HG03064 (cell line): Measurements from ENCODE around the gene RASAL1.

Experiments used
- ATAC-seq: cut with Tn5 transposase; IDR thresholded peaks from one replicate; pipeline ENCODE4 v1.9.1; 2021; ENCODE audit warnings: low read depth; ENCODE audit not compliant: unreplicated experiment

Gene RASAL1, protein sequence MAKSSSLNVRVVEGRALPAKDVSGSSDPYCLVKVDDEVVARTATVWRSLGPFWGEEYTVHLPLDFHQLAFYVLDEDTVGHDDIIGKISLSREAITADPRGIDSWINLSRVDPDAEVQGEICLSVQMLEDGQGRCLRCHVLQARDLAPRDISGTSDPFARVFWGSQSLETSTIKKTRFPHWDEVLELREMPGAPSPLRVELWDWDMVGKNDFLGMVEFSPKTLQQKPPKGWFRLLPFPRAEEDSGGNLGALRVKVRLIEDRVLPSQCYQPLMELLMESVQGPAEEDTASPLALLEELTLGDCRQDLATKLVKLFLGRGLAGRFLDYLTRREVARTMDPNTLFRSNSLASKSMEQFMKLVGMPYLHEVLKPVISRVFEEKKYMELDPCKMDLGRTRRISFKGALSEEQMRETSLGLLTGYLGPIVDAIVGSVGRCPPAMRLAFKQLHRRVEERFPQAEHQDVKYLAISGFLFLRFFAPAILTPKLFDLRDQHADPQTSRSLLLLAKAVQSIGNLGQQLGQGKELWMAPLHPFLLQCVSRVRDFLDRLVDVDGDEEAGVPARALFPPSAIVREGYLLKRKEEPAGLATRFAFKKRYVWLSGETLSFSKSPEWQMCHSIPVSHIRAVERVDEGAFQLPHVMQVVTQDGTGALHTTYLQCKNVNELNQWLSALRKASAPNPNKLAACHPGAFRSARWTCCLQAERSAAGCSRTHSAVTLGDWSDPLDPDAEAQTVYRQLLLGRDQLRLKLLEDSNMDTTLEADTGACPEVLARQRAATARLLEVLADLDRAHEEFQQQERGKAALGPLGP

DNA sequence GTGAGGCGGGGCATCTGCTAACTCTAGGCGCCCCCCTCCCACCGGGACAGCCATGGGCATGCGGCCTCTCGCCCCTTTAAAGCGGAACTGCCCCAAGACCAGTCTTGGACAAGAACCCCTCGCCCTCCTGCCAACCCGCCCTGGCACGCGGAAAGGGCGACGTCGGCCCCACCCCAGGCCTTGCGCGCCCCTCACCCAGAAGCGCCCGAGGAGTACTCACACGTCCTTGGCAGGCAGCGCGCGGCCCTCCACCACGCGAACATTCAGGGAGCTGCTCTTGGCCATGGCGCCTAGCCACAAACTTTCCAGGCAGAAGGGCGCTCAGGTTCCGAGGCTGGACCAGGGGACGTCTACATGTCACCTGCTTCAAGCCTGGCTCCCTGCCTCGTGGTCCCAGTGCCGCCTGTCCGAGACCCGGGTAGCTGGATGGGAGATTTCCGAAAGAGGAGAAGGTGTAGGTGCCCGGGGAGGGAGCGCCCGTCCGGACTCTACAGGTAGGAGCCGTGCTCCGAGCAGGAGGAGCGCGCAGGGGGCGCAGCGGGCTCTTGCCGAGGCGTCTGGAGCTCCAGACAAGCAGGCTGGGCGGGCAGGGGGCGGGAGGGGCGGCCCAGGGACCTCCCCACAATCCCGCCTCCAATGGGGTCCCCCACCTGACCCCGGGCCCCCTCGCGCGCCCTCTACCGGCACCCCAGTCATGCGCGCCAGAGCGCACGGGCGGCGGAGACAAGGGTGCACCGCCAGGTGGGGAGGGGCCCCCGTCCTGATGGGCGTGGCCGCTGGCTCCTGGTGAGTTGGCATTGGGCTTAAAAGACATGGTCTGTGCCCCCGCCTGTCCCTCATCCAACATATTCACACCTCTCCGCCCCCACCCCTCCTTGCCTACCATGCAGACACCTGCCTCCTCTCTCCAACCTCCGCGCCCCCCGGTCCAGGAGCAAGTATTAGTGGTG is at the start of gene RASAL1:
RASAL1 (minus strand) TSS at position 584 of the 950 bp plus-strand sequence; CDS start at position 285, 299 bp downstream.
- ATAC-seq, result no peak

GRCh38 chr12:113184900-113185179 is 49.3 kb upstream of the RASAL1 start:
- peak; percentile 70 for ATAC-seq

DNA sequence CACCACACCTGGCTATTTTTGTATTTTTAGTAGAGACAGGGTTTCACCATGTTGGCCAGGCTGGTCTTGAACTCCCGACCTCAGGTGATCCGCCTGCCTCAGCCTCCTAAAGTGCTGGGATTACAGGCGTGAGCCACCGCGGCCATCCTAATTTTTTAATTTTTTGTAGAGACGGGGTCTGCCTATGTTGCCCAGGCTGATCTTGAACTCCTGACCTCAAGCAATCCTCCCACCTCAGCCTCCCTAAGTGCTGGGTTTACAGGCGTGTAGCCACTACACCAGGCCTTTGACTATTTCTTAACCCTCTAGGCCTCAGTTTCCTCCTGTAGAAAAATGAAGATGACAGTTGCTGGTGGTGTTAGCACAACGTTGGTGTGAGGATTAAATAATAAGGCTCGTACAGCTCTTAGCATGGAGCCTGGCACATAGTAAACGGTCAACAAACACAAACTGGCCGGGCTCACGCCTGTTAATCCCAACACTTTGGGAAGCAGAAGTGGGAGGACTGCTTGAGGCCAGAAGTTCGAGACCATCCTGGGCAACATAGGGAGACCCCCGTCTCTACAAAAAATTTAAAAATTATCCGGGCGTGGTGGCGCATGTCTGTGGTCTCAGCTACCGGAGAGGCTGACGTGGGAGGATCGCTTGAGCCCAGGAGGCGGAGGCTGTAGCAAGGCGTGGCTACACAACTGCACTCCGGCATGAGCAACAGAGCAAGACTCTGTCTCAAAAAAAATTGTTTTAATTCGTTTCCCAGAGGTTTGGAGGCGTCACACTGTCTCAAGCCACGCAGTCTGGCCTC is 48.7 kb upstream of the RASAL1 start:
- peak; percentile 43 for ATAC-seq

DNA sequence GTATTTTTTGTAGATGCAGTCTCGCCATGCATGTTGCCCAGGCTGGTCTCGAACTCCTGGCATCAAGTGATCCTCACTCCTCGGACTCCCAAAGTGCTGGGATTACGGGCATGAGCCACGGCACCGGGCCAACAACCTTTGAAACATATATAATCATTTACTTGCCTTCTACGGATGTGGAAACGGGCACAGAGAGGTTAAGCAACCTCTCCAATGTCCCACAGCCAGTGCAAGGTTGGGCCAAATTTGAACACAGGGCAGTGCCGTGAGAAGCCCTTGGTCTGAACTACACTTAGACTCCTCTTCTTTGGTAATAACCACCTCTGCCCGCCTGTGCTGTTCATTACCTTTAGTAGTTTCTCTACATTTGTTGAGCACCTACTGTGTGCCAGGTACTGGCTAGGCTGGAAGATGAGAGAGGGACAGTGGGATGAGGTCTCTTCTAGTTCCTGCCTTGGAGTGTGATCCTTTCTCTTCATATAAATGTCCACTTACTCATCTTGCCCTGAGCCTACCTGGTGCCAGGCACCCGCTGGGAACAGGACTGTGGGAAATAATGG is 47.5 kb upstream of the RASAL1 start:
- no peak for ATAC-seq

GRCh38 chr12:113181975-113182374 is 46.4 kb upstream of the RASAL1 start:
- ATAC-seq, result no peak

DNA sequence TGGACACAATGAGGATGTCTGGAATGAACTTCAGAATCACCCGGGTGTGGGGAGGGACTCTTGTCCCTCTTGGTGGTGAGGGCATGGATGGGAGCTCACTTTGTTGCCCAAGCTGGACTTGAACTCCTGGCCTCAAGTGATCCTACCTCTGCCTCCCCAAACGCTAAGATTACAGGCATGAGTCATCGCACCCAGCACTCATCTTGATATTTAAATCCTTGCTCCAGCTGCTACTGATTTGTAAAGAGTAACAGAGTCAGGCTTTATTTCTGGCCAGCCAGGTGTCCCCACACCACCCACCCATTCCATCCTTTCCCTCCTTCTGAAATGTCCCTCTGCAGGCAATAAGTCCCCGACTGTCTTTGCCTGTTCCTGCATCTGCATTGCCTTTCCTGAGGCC is 44.8 kb upstream of the RASAL1 start:
- no peak for ATAC-seq

- ATAC-seq, result no peak
Observed at GRCh38 chr12:113179023-113179422, 43.5 kb upstream of the RASAL1 start.

- ATAC-seq, result no peak
Observed at GRCh38 chr12:113174461-113175384, 39.2 kb upstream of the RASAL1 start.

DNA sequence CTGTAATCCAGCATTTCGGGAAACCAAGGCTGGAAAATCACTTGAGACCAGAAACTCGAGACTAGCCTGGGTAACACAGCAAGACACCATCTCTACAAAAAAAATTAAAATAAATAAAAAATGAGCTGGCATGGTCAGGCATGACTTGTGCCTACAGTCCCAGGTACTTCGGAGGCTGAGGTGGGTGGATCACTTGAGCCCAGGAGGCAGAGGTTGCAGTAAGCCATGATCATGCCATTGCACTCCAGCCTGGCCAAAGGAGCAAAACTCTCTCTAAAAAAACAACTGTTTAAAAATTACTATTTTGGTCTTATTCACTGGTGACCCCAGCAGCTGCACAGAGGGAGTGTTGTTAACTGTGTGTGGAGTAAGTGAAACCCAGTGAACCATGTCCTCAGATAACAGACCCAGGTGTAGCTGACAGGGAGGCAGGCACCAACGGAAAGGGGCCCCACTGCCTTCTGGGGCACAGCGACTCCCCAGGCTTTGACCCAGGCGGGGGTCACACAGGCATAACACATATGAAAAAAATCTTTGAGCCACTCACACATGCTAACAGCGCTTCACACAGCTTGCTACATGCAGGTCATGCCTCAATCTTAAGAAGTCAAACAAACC is 37.6 kb upstream of the RASAL1 start:
- no peak for ATAC-seq

- no peak for ATAC-seq
Observed at GRCh38 chr12:113172185-113172584, 36.6 kb upstream of the RASAL1 start.

- no peak for ATAC-seq
Observed at GRCh38 chr12:113171543-113171942, 36.0 kb upstream of the RASAL1 start.

GRCh38 chr12:113170926-113171325 is 35.4 kb upstream of the RASAL1 start:
- ATAC-seq, result no peak

- ATAC-seq, result no peak
Observed at GRCh38 chr12:113170457-113170856, 34.9 kb upstream of the RASAL1 start.

DNA sequence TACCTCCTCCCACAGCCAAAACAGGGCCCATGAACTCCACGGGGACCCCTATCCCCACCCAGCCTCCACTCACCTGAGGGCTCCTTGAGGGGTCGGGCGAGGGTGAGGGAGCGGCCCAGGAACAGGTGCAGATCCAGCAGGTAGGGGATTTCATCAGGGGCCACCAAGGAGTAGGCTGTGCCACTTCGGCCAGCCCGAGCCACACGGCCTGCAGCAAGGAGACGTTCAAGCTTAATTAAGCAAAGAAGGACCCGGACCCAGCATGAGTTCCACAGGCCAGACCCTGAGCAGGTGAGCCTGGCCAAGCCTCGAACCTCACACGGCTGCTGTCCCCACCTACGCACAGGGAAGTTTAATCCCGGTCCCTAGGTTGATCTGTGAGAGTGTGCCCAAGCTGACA is 34.1 kb upstream of the RASAL1 start:
- no peak for ATAC-seq

GRCh38 chr12:113167868-113168267 is 32.3 kb upstream of the RASAL1 start:
- no peak for ATAC-seq

DNA sequence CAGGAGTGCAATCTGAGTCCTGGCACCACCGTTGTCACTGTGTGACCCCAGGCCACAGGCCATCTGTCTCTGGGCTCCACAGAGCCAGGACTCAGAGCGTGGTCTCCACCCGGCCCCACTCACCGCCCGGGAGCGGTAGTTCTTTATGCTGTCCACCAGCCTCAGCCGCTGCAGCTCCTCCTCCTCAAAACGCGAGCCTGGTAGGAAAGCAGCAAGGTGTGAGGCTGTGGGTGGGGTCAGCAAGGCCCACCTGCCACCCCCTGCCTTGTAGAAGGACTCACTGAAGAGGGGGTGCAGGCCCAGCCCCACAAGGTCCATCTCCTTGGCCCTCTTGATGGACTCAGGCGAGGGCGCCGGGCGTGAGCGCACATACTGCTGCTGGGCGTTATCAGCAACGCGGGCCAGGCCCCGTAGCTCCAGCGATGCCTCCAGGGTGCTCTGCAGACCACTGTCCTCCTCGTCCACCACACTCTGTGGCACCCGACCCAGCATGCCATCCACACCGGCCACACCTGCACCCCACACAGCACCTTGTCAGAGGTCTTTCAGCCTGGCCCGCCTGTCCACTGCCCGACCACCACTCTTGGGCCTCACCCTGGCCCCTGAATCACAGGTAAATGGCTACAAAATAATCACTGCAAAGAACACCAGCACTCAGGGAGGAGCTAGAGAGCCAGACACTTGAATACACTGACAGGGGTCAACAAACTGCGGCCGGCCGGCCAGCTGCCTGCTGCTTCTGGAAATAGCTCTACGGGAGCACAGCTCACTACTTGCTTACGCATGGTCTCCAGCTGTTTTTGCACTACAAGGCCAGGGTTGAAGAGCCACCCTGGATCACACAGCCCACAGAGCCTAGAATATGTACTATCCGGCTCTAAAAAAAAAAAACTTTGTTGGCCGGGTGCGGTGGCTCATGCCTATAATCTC is 30.2 kb upstream of the RASAL1 start:
- ATAC-seq, result no peak

- no peak for ATAC-seq
Observed at GRCh38 chr12:113164014-113164413, 28.5 kb upstream of the RASAL1 start.
